Fibroblast of skin of left biceps (primary cell): ENCODE measurements around the gene DIRAS1.
"Not testable (repeated sequence)": the region's sequence is repeated elsewhere in the genome, so short reads cannot be mapped to it uniquely, and the experiment has no call there.

Experiments used
- DNase-seq, 2 experiments: peaks; one replicate each; pipeline ENCODE4 v3.0.0-alpha.2; 2013; ENCODE audit warnings: low read depth in 2 of 2

Gene DIRAS1

DNA sequence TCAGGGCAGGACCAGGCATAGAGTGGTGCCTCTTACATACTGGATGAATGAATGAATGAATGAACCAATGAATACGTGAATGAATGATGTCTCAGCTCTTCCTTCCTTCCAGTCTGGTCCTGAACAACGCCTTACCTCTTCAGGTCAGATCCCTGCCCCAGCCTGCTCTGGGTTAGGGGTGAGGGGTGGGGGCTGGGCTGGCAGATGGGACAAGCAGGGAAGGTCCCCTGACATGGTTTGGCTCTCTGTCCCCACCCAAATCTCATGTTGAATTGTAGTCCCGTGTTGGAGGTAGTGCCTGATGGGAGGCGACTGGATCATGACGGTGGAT lies 9.3 kb downstream of the DIRAS1 start:
- DNase-seq: no peak

DNA sequence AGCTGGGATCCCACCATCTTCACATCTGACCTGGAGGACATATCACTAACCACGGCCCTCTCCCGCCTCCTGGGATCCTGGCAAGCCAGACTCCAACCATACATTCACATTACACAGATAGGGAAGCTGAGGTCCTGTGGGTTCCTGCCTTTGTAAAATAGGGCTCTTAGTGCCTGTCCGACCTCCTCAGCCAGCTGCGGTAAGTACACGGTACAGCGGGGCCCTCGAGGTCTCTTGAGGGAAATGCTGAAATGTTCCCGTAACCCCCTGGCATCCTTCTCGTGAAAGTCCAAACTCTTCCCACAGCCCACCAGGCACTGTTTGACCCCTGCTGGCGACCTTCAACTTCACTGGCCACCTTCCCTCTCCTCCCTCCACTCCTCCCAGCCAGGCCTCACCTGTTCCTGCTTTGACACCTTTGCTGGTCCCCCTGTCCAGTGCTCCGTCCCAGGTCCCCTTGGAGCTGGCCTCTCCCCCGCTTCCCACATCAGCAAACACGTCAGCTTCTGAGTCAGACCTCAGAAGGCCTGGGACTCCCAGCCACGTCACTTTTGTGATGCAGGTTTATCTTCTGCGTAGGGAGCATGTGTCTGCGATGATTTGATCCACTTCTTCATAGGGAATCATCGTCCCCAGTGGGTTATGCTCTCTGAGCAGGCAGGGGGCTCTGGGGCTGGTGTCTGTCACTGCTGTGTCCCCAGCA lies 9.8 kb downstream of the DIRAS1 start:
- DNase-seq: no peak

- no peak for DNase-seq
These were observed 14.9 kb downstream of the DIRAS1 start for GRCh38 chr19:2706251-2706650.

- no peak for DNase-seq
These were observed 17.4 kb downstream of the DIRAS1 start for GRCh38 chr19:2703691-2704216.

GRCh38 chr19:2703077-2703437 lies 18.1 kb downstream of the DIRAS1 start:
- DNase-seq: no peak

GRCh38 chr19:2702170-2703076 lies 18.7 kb downstream of the DIRAS1 start, which contains the start of gene GNG7:
GNG7 (minus strand) TSS chr19:2702694; CDS start chr19:2520688, 182,006 bp downstream.
- peak; percentile 61 to 62 for DNase-seq

DNA sequence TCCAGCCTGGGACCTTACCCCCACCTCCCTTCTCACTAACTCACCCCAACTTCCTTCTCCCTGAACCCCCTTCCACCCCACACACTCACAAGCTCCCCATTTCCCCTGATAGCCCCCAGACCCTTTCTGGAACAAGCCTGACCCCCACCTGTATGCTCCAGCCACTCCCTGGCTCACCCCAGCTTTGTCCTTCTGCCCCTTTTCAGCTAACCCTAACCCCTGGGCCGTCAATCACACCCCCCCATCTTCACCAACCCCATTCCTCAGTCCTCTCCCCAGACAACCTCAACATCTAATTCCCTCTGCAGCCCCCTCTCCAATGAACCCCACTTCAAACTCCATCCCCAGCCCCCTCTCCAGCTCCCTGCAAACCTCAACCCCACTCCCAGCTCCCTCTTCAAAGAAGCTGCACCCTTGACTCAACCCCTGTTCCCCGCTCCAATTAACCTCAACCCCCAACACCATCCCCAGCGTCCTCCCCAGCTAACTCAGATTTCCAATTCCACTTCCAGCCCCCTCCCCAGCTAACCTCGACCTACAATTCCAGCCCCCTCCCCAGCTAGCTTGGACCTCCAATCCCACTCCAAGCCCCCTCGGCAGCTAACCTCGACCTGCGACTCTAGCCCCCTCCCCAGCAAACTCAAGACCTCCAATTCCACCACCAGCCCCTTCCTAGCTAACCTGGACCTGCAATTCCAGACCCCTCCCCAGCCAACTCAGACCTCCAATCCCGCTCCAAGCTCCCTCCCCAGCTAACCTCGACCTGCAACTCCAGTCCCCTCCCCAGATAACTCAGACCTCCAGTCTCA lies 19.6 kb downstream of the DIRAS1 start:
- no peak for DNase-seq

GRCh38 chr19:2700660-2701360 lies 20.4 kb downstream of the DIRAS1 start:
- DNase-seq: no peak

- DNase-seq: no peak
These were observed 21.6 kb downstream of the DIRAS1 start for GRCh38 chr19:2699413-2700140.

GRCh38 chr19:2694196-2694595 lies 27.0 kb downstream of the DIRAS1 start:
- no peak for DNase-seq

DNA sequence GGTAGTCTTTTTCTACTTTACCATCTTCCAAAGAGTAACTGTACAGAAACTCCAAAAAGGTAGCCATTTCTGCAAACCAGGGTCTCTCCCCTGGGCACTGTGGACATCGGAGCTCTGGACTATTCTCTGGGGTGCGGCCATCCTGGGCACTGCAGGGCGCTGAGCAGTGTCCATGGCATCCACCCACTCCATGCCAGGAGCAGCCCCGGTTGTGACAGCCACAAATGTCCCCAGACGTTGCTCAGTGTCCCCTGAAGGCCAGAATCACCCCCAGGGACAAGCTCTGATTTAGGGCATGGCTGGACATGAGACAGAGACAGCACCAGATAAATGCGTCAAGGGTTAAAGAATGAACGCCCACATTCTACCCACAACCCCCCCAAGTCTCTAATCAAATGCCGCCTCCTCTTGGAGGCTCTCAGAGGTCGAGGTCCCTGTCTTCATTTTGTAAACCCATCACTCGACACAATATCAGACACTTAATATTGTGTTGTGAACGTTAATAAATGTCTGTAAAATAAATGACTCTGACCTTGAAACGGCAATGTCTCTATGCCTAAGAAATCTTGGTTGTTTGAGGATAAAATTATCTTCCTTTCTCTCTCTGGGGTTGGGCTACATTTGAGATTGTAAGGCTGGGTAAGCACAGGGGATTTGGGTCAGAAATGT lies 27.5 kb downstream of the DIRAS1 start:
- DNase-seq: no peak

DNA sequence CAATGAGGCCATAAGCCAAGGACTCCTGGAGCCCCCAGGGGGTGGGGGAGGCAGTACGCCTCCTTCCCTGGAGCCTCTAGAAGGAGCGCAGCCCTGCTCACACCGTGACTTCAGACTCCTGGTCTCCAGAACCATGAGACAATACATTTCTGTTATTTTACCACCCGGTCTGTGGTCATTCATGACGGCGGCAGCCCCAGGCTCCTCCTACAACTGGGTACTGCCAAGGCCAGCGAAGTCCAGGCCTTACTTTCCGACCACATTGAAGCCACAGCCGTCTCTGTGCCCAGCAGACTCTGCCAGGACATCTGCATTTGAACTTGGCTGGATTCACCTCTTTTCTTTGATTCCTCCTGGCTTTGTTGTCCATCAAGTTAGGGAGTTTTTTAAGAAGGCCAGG lies 29.2 kb downstream of the DIRAS1 start:
- no peak for DNase-seq

DNA sequence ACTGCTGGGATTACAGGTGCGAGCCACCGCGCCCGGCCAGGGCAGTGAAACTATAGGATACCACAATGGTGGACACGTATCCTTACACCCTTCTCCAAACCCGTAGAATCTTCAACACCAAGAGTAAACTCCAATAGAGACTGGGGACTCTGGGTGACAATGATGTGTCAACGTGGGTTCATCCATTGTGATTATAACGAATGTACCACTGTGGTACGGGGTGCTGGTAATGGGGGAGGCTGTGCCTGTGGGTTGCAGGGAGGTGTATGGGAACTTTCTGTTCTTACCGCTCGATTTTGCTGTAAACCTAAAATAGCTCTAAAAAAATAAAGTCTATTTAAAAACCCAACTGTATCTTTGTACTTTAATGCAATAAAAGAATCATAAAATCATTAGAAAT lies 30.3 kb downstream of the DIRAS1 start:
- no peak for DNase-seq

GRCh38 chr19:2686360-2686759 lies 34.8 kb downstream of the DIRAS1 start:
- no peak for DNase-seq

DNA sequence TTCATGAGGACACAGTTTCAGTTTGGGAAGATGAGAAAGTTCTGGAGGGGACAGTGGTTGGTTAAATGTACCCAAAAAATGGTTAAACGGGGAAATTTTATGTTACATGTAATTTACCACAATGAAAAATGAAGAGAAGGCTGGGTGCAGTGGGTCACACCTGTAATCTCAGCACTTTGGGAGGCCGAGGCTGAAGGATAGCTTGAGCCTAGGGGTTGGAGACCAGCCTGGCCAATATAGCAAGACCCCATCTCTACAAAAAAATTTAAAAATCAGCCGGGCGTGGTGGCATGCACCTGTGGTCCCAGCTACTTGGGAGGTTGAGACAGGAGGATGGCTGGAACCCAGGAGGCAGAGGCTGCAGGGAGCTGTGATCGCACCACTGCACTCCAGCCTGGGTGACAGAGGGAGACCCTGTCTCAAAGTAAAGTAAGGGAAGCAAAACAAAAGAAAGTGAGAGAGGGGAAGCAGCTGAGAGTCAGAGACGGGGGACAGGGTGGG lies 35.9 kb downstream of the DIRAS1 start:
- no peak for DNase-seq

- no peak for DNase-seq
These were observed 37.7 kb downstream of the DIRAS1 start for GRCh38 chr19:2683430-2684003.

DNA sequence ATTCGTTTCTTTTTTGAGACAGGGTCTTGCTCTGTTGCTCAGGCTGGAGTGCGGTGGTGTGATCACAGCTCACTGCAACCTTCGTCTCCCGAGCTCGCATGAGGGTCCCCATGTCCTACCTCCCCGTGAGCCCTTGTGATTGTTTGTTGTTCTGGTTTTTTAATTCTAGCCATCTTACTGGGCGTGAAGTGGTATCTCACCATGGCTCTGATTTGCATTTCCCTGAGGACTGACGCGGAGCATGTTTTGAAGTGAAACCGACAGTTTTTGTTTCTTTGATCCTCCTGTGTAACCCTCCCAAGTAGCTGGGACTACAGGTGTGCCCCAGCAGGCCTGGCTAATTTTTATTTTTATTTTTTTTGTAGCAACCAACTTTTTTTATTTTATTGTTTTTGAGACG lies 40.4 kb downstream of the DIRAS1 start:
- no peak for DNase-seq

DNA sequence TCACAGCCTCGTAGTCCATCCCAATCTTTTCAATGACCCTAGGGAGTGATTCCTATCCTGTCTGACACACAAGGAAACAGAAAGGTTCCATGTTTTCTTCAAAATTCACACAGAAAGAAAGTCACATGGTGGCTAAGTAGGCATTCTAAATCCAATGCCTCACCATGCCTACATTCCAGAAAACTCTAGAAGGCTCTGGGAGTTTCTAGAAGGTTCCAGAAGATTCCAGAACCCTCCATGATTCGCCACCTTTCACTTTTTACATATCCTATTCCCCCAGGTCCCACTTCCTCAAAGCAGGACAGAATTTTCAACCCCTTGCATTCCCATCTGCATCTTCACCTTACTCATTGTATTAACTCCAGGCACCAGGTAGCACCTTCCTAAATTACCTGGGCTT lies 41.7 kb downstream of the DIRAS1 start:
- no peak for DNase-seq

DNA sequence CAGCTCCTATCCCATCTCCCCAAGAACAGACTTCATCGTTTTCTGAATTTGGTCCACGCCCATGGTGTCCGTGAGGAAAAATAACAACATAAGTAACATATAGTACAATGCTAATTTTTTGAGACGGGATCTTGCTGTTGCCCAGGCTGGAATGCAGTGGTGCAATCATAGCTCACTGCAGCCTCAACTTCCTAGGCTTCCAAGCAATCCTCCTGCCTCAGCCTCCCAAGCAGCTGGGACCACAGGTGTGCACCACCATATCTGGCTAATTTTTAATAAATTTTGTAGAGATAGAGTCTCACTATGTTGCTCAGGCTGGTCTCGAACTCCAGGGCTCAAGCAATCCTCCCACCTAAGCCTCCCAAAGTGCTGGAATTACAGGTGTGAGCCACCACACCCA lies 42.2 kb downstream of the DIRAS1 start:
- DNase-seq: not testable (repeated sequence)
